T-helper 1 cell treated with Interleukin-12 subunit alpha and Interleukin-12 subunit beta and Interleukin-4 antibody, amounts not matched to agents 30 μg/mL and 1 μg/mL, for 36 hours (primary cell): ENCODE measurements around the gene GNAL.

Source experiments
- H3K27ac Mint-ChIP-seq: one replicate; pipeline ENCODE4 v1.8.0; 2021; ENCODE audit warnings: mild to moderate bottlenecking, mixed read lengths
- H3K27me3 Mint-ChIP-seq: one replicate; pipeline ENCODE4 v1.8.0; 2021; ENCODE audit warnings: low read depth, mixed read lengths
- H3K36me3 Mint-ChIP-seq: one replicate; pipeline ENCODE4 v1.8.0; 2021; ENCODE audit warnings: low read depth, mixed read lengths
- H3K4me1 Mint-ChIP-seq: one replicate; pipeline ENCODE4 v1.8.0; 2021; ENCODE audit warnings: low read depth, mixed read lengths
- H3K4me3 Mint-ChIP-seq: one replicate; pipeline ENCODE4 v1.8.0; 2021; ENCODE audit warnings: mild to moderate bottlenecking, moderate library complexity, mixed read lengths
- H3K9me3 Mint-ChIP-seq: one replicate; pipeline ENCODE4 v1.8.0; 2021; ENCODE audit warnings: mixed read lengths

GNAL gene

DNA sequence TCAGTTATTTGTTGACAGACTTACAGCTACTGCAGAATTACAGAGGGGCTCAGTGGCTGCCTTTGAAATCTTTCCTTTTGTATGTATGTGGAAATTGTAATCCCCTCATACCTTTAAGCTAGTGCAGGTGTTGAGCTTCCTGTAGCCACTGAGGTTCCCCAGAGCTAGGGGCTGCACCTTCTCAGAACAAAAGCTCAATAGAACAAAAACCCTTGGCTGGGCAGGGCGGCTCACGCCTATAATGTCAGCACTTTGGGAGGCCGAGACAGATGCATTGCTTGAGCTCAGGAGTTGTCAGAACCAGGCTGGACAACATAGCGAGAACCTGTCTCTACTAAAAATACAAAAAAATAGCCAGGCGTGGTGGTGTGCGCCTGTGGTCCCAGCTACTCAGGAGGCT is 120.8 kb downstream of the GNAL start:
- H3K4me3 Mint-ChIP-seq = no peak overlapping the region
- H3K36me3 Mint-ChIP-seq = no peaks in the 10 kb centered on the region
- H3K9me3 Mint-ChIP-seq = no peaks in the 10 kb centered on the region
- peaks cover 5% of the 10 kb centered on the region for H3K27me3 Mint-ChIP-seq
- no peak overlapping the region for H3K27ac Mint-ChIP-seq
- no peaks in the 10 kb centered on the region for H3K4me1 Mint-ChIP-seq

DNA sequence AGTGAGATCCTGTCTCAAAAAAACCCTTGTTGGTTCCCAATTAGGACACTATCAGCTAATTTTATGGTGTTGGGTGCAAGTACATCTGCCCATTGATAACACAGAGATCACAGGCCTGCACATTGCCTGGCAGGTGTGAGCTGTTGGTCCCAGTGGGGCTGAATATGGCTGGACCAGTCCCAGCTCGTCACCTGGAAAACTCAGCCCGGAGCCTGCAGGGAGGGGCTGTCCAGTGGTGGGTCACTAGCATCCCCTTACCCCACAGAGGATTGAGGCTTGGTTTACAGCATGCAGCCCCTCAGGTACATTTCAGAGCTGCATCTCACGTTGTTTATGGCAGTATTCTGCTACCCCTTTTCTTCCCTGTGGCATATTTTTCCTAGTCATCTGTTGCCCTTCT is 121.3 kb downstream of the GNAL start:
- Mint-ChIP-seq H3K9me3 (no peaks in the 10 kb centered on the region), H3K4me3 (no peak overlapping the region), H3K27me3 (peaks cover 5% of the 10 kb centered on the region), H3K27ac (no peak overlapping the region), H3K4me1 (no peaks in the 10 kb centered on the region), H3K36me3 (no peaks in the 10 kb centered on the region)

DNA sequence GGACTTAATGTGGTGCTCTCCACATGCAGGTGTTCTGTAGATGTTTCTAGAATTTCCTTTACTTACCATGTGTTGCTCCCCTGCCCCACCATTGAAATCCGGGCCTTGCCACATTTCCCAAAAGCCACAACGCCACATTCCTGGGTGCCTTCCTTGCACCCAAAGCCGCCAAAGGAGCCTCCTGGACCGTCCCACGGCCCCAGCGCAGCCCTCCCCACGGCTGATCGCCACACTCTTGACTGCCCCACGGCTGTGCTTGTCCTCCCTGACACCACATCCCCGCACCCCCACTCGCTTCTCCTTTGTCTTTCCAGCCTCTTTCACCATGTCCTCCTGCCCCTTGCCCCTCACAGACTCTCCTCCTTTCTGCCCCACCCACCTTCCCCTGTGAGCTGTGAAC is 121.9 kb downstream of the GNAL start:
- Mint-ChIP-seq H3K4me1 (no peaks in the 10 kb centered on the region), H3K27ac (no peak overlapping the region), H3K36me3 (no peaks in the 10 kb centered on the region), H3K9me3 (no peaks in the 10 kb centered on the region), H3K4me3 (no peak overlapping the region), H3K27me3 (peaks cover 4% of the 10 kb centered on the region)

DNA sequence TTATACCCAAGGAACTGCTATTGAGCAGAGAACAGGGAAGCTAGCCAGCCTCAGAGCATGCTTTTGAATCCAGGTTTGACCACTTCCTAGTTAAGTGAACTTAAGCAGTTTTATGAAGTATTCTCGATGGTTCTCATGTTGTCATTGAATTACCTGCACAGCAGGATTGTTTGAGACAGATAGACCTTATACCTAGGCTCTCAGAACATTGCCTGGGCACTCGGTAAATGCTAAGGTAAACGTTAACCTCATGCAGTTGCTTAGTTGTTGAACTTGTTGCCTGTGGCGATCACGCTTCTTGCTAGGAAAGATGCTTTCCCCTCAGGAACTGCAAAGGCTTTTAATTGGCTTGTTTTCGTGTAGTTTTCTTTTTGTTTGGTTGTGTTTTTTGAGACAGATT is 128.2 kb downstream of the GNAL start:
- Mint-ChIP-seq H3K27ac (no peak overlapping the region), H3K4me3 (no peak overlapping the region), H3K4me1 (no peaks in the 10 kb centered on the region), H3K36me3 (no peaks in the 10 kb centered on the region), H3K9me3 (no peaks in the 10 kb centered on the region), H3K27me3 (peaks cover 3% of the 10 kb centered on the region)

DNA sequence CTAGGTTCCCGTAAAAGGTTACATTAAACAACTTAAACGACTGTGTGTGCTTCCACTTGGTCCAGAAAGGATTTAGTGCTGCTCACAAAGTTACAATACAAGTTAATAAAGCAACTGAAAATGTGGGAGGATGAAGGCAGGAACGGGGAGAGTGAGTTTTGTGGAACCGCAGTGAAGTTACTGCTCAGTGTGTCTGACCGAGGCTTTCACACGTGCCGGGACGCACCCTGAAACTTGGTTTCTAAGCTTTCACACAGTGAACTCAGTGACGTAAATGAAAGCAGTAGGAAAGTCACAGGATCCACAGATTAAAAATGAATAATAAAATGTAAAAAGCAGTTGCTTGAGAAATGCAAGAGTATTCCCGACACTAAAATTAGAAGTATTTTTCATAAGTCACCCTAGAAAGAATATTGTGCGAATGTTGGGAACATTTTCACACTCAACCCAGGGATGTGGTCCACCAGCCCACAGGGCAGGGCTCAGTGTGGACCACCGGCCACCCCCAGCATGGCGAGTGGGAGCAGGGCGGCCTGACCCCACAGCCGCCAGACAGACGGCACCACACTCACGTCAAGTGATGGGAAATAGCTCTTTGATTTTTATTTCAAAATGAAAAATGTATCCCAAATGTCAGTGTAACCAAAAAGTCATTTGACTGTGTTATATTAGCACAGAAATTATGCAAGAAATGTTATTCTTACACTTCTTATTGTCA is 129.6 kb downstream of the GNAL start:
- no peak overlapping the region for H3K4me3 Mint-ChIP-seq
- peaks cover 3% of the 10 kb centered on the region for H3K27me3 Mint-ChIP-seq
- no peaks in the 10 kb centered on the region for H3K36me3 Mint-ChIP-seq
- no peak overlapping the region for H3K27ac Mint-ChIP-seq
- no peaks in the 10 kb centered on the region for H3K9me3 Mint-ChIP-seq
- no peaks in the 10 kb centered on the region for H3K4me1 Mint-ChIP-seq

DNA sequence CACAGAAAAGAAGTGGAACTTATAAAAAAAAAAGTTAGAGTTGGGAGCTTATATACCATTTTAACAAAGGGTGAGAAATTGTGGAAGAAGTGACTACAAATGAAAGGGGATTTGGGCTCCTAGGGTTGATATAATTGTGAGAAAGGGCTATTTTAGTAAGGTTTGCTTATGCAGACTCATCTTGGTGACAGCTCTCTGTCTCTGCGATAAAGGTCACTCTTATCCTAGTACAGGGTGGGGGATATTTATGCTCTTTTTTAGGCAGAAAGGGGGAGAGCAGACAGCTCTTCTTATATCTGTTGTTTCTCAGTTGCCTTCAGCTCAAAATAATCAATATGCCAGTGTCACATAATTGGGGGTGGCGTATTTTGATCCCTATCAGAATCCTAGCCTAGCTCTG is 130.9 kb downstream of the GNAL start:
- Mint-ChIP-seq H3K4me3 (no peak overlapping the region), H3K4me1 (no peaks in the 10 kb centered on the region), H3K27ac (no peak overlapping the region), H3K9me3 (no peaks in the 10 kb centered on the region), H3K27me3 (peaks cover 3% of the 10 kb centered on the region), H3K36me3 (no peaks in the 10 kb centered on the region)

DNA sequence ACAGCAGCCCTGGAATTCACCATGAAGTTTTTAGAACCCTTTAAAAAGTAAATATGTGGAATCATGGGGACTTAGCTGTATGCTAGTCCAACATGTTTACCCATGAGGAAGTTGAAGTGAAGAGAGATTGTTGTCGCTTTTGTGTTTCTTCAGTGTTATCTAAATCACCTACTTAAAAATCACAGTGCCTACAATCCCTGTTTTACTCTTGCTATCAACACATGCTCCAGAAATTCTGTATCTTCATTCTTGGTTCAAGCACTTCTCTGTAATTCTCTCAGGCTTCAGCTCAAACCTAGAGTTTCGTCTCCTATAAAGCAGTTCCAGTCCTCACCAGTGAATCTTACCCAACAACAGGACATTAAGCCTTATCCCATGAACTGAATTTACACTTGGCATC is 131.6 kb downstream of the GNAL start:
- Mint-ChIP-seq H3K27me3 (peaks cover 3% of the 10 kb centered on the region), H3K9me3 (no peaks in the 10 kb centered on the region), H3K27ac (no peak overlapping the region), H3K4me3 (no peak overlapping the region), H3K36me3 (no peaks in the 10 kb centered on the region), H3K4me1 (no peaks in the 10 kb centered on the region)

DNA sequence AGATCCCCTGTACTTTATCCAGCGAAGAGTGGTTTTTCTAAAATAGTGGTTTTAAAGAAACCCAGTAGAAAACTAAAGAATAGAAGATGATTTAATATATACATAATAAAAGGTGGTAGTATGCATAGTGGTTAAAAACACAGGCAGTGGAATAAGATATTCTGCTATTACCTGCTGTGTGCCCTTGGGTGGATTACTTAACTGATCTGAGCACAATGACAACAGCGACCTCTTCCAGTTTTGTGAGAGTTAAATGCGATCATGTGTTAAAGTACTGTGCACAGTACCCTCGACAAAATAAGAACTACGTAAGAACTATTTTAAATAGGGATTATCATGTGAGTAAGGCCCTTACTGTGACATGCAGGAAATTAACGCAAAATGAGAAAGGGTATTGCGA is 132.1 kb downstream of the GNAL start:
- Mint-ChIP-seq H3K27ac (no peak overlapping the region), H3K4me1 (no peaks in the 10 kb centered on the region), H3K27me3 (peaks cover 3% of the 10 kb centered on the region), H3K36me3 (no peaks in the 10 kb centered on the region), H3K4me3 (no peak overlapping the region), H3K9me3 (no peaks in the 10 kb centered on the region)

DNA sequence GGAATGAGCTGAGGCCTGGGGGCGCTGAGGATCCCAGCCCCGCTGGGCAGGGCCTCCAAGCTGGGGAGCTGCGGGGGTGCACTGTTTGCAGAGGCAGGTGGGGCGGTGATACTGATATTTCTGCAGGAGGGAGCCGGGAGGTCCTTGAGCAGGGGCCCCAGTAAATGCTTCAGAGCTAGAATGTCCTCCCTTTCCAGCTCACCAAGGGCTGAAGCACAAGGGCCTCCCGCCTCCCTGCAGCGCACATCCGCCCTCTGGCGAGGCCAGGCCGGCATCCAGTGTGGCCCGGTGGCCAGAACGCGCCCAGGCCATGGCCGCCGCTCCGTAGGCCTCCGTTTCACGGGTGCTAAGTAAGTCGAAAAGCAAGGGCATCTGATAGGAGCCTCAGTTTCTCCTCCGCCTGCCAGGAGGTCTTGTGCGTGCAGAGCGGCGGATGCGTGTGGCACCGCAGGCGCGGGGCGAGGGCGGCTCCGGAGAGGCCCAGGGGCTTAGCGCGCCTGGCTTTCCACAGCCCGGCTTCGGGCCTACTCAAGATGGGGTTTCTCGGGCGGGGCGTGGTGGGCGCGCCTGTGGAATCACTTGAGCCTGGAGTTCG is 132.7 kb downstream of the GNAL start:
- Mint-ChIP-seq H3K27ac (no peak overlapping the region), H3K27me3 (peaks cover 3% of the 10 kb centered on the region), H3K4me3 (no peak overlapping the region), H3K9me3 (no peaks in the 10 kb centered on the region), H3K4me1 (no peaks in the 10 kb centered on the region), H3K36me3 (no peaks in the 10 kb centered on the region)

DNA sequence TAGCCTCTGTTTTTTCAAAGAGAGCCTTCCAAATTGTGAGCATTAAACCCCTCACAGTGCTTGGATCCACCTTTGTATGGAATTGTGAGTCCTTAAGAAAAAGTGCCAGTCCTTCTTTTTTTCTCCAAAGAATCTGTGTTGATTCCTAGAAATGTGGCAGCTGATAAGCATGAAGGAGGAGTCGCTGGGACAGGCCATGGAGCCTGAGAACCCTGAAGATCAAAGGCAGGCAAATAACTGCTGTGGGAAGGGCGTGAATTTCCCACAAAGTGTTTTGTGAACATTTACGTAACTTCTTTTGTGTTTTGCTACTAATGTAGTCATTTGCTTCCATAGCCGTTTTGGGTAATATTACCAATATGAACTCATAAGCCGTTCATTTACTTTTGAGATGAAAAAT is 134.5 kb downstream of the GNAL start:
- no peak overlapping the region for H3K4me3 Mint-ChIP-seq
- no peaks in the 10 kb centered on the region for H3K27me3 Mint-ChIP-seq
- no peaks in the 10 kb centered on the region for H3K36me3 Mint-ChIP-seq
- no peaks in the 10 kb centered on the region for H3K9me3 Mint-ChIP-seq
- H3K27ac Mint-ChIP-seq = no peak overlapping the region
- peaks cover 4% of the 10 kb centered on the region for H3K4me1 Mint-ChIP-seq

DNA sequence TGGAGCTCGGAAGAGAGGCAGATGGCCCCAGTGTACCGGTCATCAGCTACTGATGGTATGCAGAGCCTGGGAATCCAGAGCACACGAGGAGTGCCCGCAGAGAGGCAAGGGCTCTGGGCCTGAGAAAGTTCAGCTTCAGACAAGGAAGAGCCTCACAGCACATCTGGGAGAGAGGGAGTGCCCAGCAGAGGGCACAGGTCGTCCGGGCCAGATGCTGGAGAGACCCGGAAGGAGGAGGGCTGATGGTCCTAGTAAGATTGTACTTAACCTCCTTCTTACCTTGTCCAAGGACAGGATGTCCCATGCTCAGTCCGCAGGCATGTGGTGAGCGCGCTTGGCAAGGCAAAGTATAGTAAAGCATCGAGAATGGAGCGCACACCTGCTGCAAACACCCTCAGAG is 137.8 kb downstream of the GNAL start:
- no peaks in the 10 kb centered on the region for H3K36me3 Mint-ChIP-seq
- H3K4me1 Mint-ChIP-seq = peaks cover 8% of the 10 kb centered on the region
- no peak overlapping the region for H3K27ac Mint-ChIP-seq
- no peak overlapping the region for H3K4me3 Mint-ChIP-seq
- H3K27me3 Mint-ChIP-seq = no peaks in the 10 kb centered on the region
- no peaks in the 10 kb centered on the region for H3K9me3 Mint-ChIP-seq

DNA sequence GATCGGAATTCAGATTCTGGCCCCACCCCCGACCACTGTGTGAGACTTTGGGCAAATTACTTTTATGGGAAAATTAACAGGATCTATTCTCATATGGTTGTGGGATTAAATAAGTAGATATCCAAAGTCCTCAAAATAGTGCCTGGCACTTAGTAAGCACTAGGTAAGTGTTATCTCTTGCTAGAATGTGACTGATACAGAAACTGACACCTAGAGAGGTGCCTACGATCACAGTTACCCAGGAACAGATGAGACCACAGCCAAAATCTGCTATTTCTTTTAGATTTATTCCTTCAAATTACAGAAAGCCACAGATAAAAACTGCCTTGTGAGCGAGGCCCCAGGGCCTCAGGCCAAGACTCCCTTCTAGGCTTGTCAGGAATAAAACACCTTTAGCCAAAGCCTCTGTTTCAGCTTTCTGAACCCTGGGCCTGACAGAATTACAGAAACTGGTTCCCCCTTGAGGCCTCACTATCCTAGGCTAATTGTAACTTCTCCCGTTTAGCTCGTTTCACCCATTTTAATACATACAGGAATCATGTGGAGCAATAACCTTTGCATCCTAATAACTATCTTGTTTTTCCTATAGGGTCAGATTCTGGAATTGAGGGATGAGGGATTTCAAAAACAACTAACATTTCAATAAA is 139.8 kb downstream of the GNAL start:
- H3K27me3 Mint-ChIP-seq = no peaks in the 10 kb centered on the region
- H3K4me1 Mint-ChIP-seq = peaks cover 8% of the 10 kb centered on the region
- no peaks in the 10 kb centered on the region for H3K36me3 Mint-ChIP-seq
- no peaks in the 10 kb centered on the region for H3K9me3 Mint-ChIP-seq
- no peak overlapping the region for H3K27ac Mint-ChIP-seq
- H3K4me3 Mint-ChIP-seq = no peak overlapping the region

DNA sequence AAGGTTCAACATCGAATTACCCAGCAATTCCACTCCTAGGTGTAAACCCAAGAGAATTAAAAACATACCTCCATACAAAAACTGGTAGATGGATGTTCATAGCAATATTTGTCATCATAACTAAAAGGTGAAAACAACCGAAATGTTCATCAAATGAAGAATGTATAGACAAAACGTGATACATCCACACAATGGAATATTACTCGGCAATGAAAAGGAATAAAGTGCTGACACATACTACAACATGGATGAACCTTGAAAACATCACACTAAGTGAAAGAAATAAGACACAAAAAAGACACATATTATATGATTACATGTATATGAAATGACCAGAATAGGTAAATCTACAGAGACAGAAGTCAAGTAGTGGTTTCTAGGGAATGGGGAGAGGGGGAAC is 141.5 kb downstream of the GNAL start:
- no peaks in the 10 kb centered on the region for H3K36me3 Mint-ChIP-seq
- no peaks in the 10 kb centered on the region for H3K9me3 Mint-ChIP-seq
- no peak overlapping the region for H3K4me3 Mint-ChIP-seq
- no peaks in the 10 kb centered on the region for H3K27me3 Mint-ChIP-seq
- H3K27ac Mint-ChIP-seq = no peak overlapping the region
- peaks cover 8% of the 10 kb centered on the region for H3K4me1 Mint-ChIP-seq

DNA sequence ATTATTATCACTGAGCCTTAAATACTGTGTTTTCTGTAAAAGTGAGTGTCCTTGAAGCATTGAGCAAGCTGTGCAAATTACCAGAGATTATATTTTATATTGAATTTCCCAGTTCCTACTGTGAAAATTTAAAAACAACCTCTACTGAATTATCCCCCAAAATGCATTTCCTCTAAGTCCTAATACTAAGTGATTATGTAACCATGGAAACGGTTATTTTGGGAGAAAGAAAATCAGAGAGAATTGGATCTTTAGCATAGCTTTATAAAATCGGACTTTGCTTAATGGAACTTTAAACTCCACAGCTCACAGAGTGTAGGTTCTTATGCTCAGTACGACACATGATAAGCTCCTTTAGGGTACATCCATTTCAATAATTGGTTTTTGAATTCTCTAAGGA is 142.9 kb downstream of the GNAL start:
- Mint-ChIP-seq H3K4me1 (peaks cover 8% of the 10 kb centered on the region), H3K27ac (no peak overlapping the region), H3K27me3 (no peaks in the 10 kb centered on the region), H3K9me3 (no peaks in the 10 kb centered on the region), H3K36me3 (no peaks in the 10 kb centered on the region), H3K4me3 (no peak overlapping the region)

DNA sequence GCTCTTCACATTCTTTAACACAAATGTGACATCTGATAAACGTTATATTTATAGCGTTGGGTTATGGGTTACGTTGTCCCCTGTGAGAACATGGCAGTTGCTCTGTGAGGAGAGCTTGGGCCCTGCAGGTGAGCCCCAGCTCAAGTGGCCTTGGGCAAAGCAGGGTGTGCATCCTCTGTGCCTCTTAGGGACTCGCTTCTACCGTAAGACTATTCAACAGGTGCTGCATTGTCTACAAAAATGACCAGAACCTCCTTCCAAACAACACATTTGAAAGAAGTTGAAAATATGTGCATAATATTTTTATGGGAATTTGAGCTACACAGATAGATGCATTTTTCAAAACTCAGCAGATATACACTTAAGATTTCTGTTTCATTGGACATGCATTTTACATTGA is 145.7 kb downstream of the GNAL start:
- H3K9me3 Mint-ChIP-seq = no peaks in the 10 kb centered on the region
- no peaks in the 10 kb centered on the region for H3K4me1 Mint-ChIP-seq

More for the DNA sequence above, 145.7 kb downstream of the GNAL start:
- H3K36me3 Mint-ChIP-seq = no peaks in the 10 kb centered on the region
- no peaks in the 10 kb centered on the region for H3K27me3 Mint-ChIP-seq
- no peak overlapping the region for H3K4me3 Mint-ChIP-seq
- H3K27ac Mint-ChIP-seq = no peak overlapping the region
